HEK293T (cell line): ENCODE data around the gene NFIC.

Experiments used
- CTCF ChIA-PET: fragments of 350-600 bp; formaldehyde crosslinking; extraction: SDS; loops from one replicate; lab custom pipeline; 2021; ENCODE audit warnings: antibody characterized with exemption, inconsistent platforms; lab: Yijun Ruan, JAX
- POLR2A ChIA-PET: fragments of 350-600 bp; formaldehyde crosslinking; extraction: SDS; loops from one replicate; lab custom pipeline; 2020; ENCODE audit warnings: antibody characterized with exemption, inconsistent platforms; lab: Yijun Ruan, JAX
- DNase-seq: peaks from one replicate; pipeline ENCODE4 v3.0.0; 2012; ENCODE audit warnings: mixed read lengths; ENCODE audit errors: extremely low spot score
- ARNT ChIP-seq: fragments of 450-650 bp; IDR thresholded peaks from 2 replicates; pipeline ENCODE4 v1.6.1; 2017; ENCODE audit warnings: mild to moderate bottlenecking
- BHLHE40 ChIP-seq: fragments of 450-650 bp; IDR thresholded peaks from 2 replicates; pipeline ENCODE4 v1.6.1; 2016; ENCODE audit warnings: mild to moderate bottlenecking, moderate library complexity, borderline replicate concordance
- CTBP1 ChIP-seq: fragments of 450-650 bp; IDR thresholded peaks from 2 replicates; pipeline ENCODE4 v1.6.1; 2016; ENCODE audit warnings: borderline replicate concordance
- ELF4 ChIP-seq: fragments of 450-650 bp; IDR thresholded peaks from 2 replicates; pipeline ENCODE4 v1.6.1; 2017; ENCODE audit warnings: antibody characterized with exemption
- FOXA1 ChIP-seq: fragments of 450-650 bp; IDR thresholded peaks from 2 replicates; pipeline ENCODE4 v1.6.1; 2016; ENCODE audit warnings: mild to moderate bottlenecking
- FOXK2 ChIP-seq: fragments of 450-650 bp; IDR thresholded peaks from 2 replicates; pipeline ENCODE4 v1.6.1; 2016; ENCODE audit warnings: mild to moderate bottlenecking
- FOXM1 ChIP-seq: fragments of 450-650 bp; IDR thresholded peaks from 2 replicates; pipeline ENCODE4 v1.6.1; 2017; ENCODE audit warnings: mild to moderate bottlenecking, borderline replicate concordance
- HDGF ChIP-seq: fragments of 450-650 bp; IDR thresholded peaks from 2 replicates; pipeline ENCODE4 v1.6.1; 2017; ENCODE audit warnings: antibody characterized with exemption, borderline replicate concordance
- L3MBTL2 ChIP-seq: fragments of 450-650 bp; conservative IDR thresholded peaks from 2 replicates; pipeline ENCODE4 v1.6.1; 2016; ENCODE audit warnings: mild to moderate bottlenecking
- LEF1 ChIP-seq: fragments of 450-650 bp; IDR thresholded peaks from 2 replicates; pipeline ENCODE4 v1.6.1; 2017; ENCODE audit warnings: mild to moderate bottlenecking, borderline replicate concordance
- NFRKB ChIP-seq: fragments of 450-650 bp; IDR thresholded peaks from 2 replicates; pipeline ENCODE4 v1.6.1; 2016; ENCODE audit warnings: mild to moderate bottlenecking, moderate library complexity
- SP1 ChIP-seq: fragments of 450-650 bp; IDR thresholded peaks from 2 replicates; pipeline ENCODE4 v1.6.1; 2017
- SUZ12 ChIP-seq: fragments of 450-650 bp; IDR thresholded peaks from 2 replicates; pipeline ENCODE4 v1.6.1; 2016; ENCODE audit warnings: mild to moderate bottlenecking
- TARDBP ChIP-seq: fragments of 450-650 bp; IDR thresholded peaks from 2 replicates; pipeline ENCODE4 v1.6.1; 2016
- ZNF384 ChIP-seq: fragments of 450-650 bp; IDR thresholded peaks from 2 replicates; pipeline ENCODE4 v1.6.1; 2016
- TF ChIP-seq, protein P1 (sequence below): fragments of 450-650 bp; IDR thresholded peaks from 2 replicates; pipeline ENCODE4 v1.6.1; 2016

NFIC gene

GRCh38 chr19:3482507-3483225 lies 116.3 kb downstream of the NFIC start:
- no peak for DNase-seq
- no peak for TF ChIP-seq CTBP1
- TF ChIP-seq NFRKB = no peak
- no peak for TF ChIP-seq HDGF
- TF ChIP-seq L3MBTL2 = no peak
- TF ChIP-seq FOXK2 = no peak
- TF ChIP-seq BHLHE40 = no peak
- no peak for TF ChIP-seq TARDBP
- ChIA-PET CTCF (interaction anchor here (1.8 to 1.9 kb wide), 2 partner anchors 11 to 154 kb away, joined by 3 to 9 read pairs; no protein-coding TSS in a partner anchor), POLR2A (interaction anchor here (0.7 kb wide), 1 partner anchor 18 kb away, joined by 3 read pairs; the partner anchor contains the start of gene DOHH)

DNA sequence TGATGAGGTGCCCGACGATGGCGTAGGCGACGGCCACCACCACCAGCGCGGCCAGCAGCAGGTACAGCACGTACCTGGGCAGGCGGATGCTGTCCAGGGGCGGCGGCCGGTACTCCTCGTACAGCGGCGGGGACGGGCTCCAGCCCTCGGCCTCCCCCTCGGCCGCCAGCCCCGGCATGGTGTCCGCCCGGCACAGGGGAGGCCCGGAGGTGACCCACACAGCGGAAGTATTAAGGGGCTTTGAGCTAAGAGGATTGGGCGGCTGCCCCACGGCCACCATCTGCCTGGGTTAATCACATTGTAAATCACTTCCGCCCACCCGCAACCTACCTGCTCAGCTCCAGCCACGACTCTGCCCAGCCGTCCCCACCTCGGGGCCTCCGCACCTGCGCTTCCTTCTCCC lies 116.8 kb downstream of the NFIC start, which contains the start of gene SMIM44:
TSS of gene SMIM44 (minus strand) at position 216 of the 403 bp plus-strand sequence. CDS start at position 178, 38 bp downstream.
- DNase-seq = no peak
- POLR2A ChIA-PET = no interaction called here
- CTCF ChIA-PET = interaction anchor here (1.8 to 1.9 kb wide), 2 partner anchors 11 to 155 kb away, joined by 3 to 9 read pairs; no protein-coding TSS in a partner anchor
- TF ChIP-seq ARNT (no peak), BHLHE40 (no peak), FOXA1 (no peak), FOXM1 (no peak), CTBP1 (no peak), ELF4 (no peak), LEF1 (no peak), SP1 (no peak), TARDBP (no peak), NFRKB (no peak), HDGF (no peak), SUZ12 (no peak), ZNF384 (no peak), L3MBTL2 (no peak), FOXK2 (no peak)
- TF ChIP-seq, protein P1, sequence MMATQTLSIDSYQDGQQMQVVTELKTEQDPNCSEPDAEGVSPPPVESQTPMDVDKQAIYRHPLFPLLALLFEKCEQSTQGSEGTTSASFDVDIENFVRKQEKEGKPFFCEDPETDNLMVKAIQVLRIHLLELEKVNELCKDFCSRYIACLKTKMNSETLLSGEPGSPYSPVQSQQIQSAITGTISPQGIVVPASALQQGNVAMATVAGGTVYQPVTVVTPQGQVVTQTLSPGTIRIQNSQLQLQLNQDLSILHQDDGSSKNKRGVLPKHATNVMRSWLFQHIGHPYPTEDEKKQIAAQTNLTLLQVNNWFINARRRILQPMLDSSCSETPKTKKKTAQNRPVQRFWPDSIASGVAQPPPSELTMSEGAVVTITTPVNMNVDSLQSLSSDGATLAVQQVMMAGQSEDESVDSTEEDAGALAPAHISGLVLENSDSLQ = no peak

DNA sequence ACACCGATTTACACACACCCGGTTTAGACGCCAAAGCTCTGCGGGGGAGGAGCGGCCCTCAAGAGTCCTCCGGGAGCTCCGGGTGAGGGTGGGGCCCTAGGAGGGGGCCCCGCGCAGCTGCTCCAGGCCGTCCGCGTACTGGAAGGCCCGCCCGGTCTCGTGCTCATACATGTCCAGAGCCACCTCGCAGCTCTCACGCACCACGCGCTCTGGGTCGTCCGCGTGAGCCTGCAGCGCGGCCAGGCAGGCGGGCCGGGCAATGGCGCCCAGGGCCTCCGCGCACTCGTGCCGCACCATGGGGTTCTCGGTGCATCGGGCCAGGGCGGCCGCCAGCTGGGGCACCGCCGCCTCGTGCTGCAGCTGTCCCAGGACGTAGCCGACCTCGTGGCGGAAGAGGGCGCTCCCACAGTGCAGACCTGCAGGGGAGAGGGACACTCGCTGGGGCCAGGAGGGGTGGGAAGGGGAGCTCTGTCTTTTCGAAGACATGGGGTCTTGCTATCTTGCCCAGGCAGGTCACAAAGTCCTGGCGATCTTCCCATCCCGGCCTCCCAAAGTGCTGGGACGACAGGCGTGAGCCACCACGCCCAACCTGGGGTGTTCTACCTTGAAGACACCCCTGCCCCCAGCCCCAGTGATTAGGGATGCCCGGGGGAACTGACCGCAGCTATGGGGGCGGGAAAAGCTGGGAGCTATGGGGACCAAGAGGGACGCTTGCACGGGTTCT lies 125.2 kb downstream of the NFIC start:
- POLR2A ChIA-PET = no interaction called here
- no peak for DNase-seq
- CTCF ChIA-PET = no interaction called here
- TF ChIP-seq LEF1 = no peak
- TF ChIP-seq L3MBTL2 = no peak
- TF ChIP-seq ZNF384 = no peak
- TF ChIP-seq, protein P1 = no peak
- no peak for TF ChIP-seq SP1
- no peak for TF ChIP-seq BHLHE40
- no peak for TF ChIP-seq ARNT
- TF ChIP-seq CTBP1 = no peak
- TF ChIP-seq FOXK2 = no peak
- no peak for TF ChIP-seq TARDBP
- no peak for TF ChIP-seq NFRKB
- TF ChIP-seq HDGF = no peak
- no peak for TF ChIP-seq FOXM1
- TF ChIP-seq ELF4 = no peak

- POLR2A ChIA-PET = no interaction called here
- no peak for DNase-seq
- CTCF ChIA-PET = no interaction called here
- TF ChIP-seq HDGF (no peak), ZNF384 (no peak), BHLHE40 (no peak), TARDBP (no peak), NFRKB (no peak), FOXM1 (no peak), SP1 (no peak), ELF4 (no peak), ARNT (no peak), LEF1 (no peak), SUZ12 (no peak), L3MBTL2 (no peak), FOXA1 (no peak)
- TF ChIP-seq, protein P1 = no peak
Observed at GRCh38 chr19:3492131-3492839, 125.9 kb downstream of the NFIC start.

DNA sequence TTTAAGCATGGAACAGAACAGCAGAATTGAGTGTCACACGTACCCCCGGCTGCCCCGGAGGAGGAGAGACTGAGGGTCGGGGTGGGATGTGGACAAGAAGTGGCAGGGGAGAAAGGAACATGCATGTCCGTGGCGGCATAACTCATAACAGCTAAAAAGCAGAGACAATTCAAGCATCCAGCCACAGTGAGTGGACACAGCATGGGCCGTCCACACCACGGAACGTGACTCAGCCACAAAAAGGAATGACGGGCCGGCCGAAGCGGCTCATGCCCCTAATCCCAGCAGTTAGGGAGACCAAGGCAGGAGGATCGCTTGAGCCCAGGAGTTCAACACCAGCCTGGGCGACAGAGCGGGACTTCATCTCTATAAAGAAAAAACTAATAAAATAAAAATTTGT lies 126.5 kb downstream of the NFIC start:
- TF ChIP-seq ARNT (no peak), L3MBTL2 (no peak)
- DNase-seq = no peak
- POLR2A ChIA-PET = no interaction called here
- CTCF ChIA-PET = no interaction called here
